Measurements from ENCODE around the gene HRG.
A peak's percentile ranks its signal among the peaks of the same experiment; 100 is the strongest.
"Not testable (repeated sequence)": the region's sequence is repeated elsewhere in the genome, so short reads cannot be mapped to it uniquely, and the experiment has no call there.

HRG gene

GRCh38 chr3:186680869-186681268 is 15.1 kb downstream of the HRG start:
- DNase-seq (ENCODE audit: low read depth in 2 of 2), result no peak

GRCh38 chr3:186682812-186683211 is 17.0 kb downstream of the HRG start:
- DNase-seq (ENCODE audit: low read depth in 2 of 2), result no peak

GRCh38 chr3:186683979-186684378 is 18.2 kb downstream of the HRG start:
- DNase-seq (ENCODE audit: low read depth in 2 of 2), result no peak

GRCh38 chr3:186686475-186686874 is 20.7 kb downstream of the HRG start:
- DNase-seq (ENCODE audit: low read depth in 2 of 2), result not testable (repeated sequence)

GRCh38 chr3:186687120-186687651 is 21.4 kb downstream of the HRG start:
- no peak for DNase-seq (ENCODE audit: low read depth in 2 of 2)

- not testable (repeated sequence) for DNase-seq (ENCODE audit: low read depth in 2 of 2)
These were observed 24.5 kb downstream of the HRG start for GRCh38 chr3:186690304-186690703.

- no peak for DNase-seq (ENCODE audit: low read depth in 2 of 2)
These were observed 25.9 kb downstream of the HRG start for GRCh38 chr3:186691676-186692075.

- DNase-seq (ENCODE audit: low read depth in 2 of 2), result no peak
These were observed 28.0 kb downstream of the HRG start for GRCh38 chr3:186693843-186694242.

- no peak for DNase-seq (ENCODE audit: low read depth in 2 of 2)
These were observed 28.6 kb downstream of the HRG start for GRCh38 chr3:186694288-186695032.

GRCh38 chr3:186696522-186696921 is 30.7 kb downstream of the HRG start:
- no peak for DNase-seq (ENCODE audit: low read depth in 2 of 2)

GRCh38 chr3:186697510-186697909 is 31.7 kb downstream of the HRG start:
- DNase-seq (ENCODE audit: low read depth in 2 of 2), result no peak

- no peak for DNase-seq (ENCODE audit: low read depth in 2 of 2)
These were observed 34.5 kb downstream of the HRG start for GRCh38 chr3:186700267-186700666.

- DNase-seq (ENCODE audit: low read depth in 2 of 2), result not testable (repeated sequence)
These were observed 36.6 kb downstream of the HRG start for GRCh38 chr3:186702451-186702850.

GRCh38 chr3:186705882-186706780 is 40.3 kb downstream of the HRG start:
- DNase-seq (ENCODE audit: low read depth in 2 of 2), result peak in 1 of 2 donors; percentile 10

GRCh38 chr3:186708983-186709679 is 43.3 kb downstream of the HRG start:
- DNase-seq (ENCODE audit: low read depth in 2 of 2), result no peak

GRCh38 chr3:186710694-186711093 is 44.9 kb downstream of the HRG start:
- not testable (repeated sequence) for DNase-seq (ENCODE audit: low read depth in 2 of 2)

- DNase-seq (ENCODE audit: low read depth in 2 of 2), result no peak
These were observed 47.7 kb downstream of the HRG start for GRCh38 chr3:186713499-186713898.

GRCh38 chr3:186717039-186717457 is 51.2 kb downstream of the HRG start, which contains the start of gene KNG1:
KNG1 (plus strand) TSS chr3:186717359; CDS start chr3:186717543, 184 bp downstream.
- no peak for DNase-seq (ENCODE audit: low read depth in 2 of 2)

GRCh38 chr3:186719945-186720739 is 54.3 kb downstream of the HRG start:
- DNase-seq (ENCODE audit: low read depth in 2 of 2), result no peak

GRCh38 chr3:186722457-186722856 is 56.6 kb downstream of the HRG start:
- no peak for DNase-seq (ENCODE audit: low read depth in 2 of 2)

GRCh38 chr3:186724911-186725310 is 59.1 kb downstream of the HRG start:
- DNase-seq (ENCODE audit: low read depth in 2 of 2), result no peak

All from activated CD8-positive, alpha-beta memory T cell treated with anti-CD3 and anti-CD28 coated beads for 4 hours (primary cell).